ENCODE data around the gene KNTC1. TPM values are rescaled to one million over a fixed set of nuclear protein-coding genes. Genes with fewer than 3 reads are reported as not detected.

The KNTC1 gene
- total RNA-seq, 1 experiment from 2014 or later = 71.3 TPM

DNA sequence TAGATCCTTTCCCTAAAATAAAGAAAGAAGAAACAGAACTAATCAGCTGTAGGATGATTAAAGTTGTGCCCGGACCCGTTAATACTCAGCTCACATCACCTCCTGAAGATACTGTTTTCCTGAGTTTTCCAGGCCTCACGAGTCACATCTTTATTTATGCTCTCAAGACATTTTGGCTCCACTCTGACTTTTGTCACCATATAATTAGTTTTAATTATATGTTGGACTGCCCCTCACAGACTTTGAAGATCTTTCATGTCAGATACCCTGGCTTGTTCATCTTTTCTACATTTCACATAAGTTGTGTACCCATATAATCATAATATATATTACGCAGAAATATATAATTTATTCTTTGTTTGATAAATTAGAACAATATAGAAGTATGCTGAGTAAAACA is 88.7 kb downstream of the KNTC1 start:
- no peak overlapping the region for H4K91ac ChIP-seq (ENCODE audit: insufficient read length, low read depth, low read length)
- no peak overlapping the region for H2BK120ac ChIP-seq (ENCODE audit: low read depth, low read length, poor library complexity, severe bottlenecking)
- no peaks in the 10 kb centered on the region for H3K79me1 ChIP-seq (ENCODE audit: insufficient read depth, low read depth, low read length, poor library complexity, severe bottlenecking)
- no peak overlapping the region for H2AFZ ChIP-seq (ENCODE audit: low read length)
- H3K27ac ChIP-seq (ENCODE audit: insufficient read length, low read depth, low read length) = no peak overlapping the region
- no peaks in the 10 kb centered on the region for H4K20me1 ChIP-seq (ENCODE audit: control insufficient read depth, insufficient read depth, insufficient read length)
- DNase-seq = no peak
- no peaks in the 10 kb centered on the region for H3K9me3 Mint-ChIP-seq
- no peak overlapping the region for H4K8ac ChIP-seq (replicated peaks; ENCODE audit: insufficient read length, low read depth, low read length)
- H3K14ac ChIP-seq (ENCODE audit: insufficient read depth, low read length) = no peak overlapping the region
- no peak overlapping the region for H3K23ac ChIP-seq (ENCODE audit: insufficient read length, low read depth, low read length)
- TF ChIP-seq, protein P1, sequence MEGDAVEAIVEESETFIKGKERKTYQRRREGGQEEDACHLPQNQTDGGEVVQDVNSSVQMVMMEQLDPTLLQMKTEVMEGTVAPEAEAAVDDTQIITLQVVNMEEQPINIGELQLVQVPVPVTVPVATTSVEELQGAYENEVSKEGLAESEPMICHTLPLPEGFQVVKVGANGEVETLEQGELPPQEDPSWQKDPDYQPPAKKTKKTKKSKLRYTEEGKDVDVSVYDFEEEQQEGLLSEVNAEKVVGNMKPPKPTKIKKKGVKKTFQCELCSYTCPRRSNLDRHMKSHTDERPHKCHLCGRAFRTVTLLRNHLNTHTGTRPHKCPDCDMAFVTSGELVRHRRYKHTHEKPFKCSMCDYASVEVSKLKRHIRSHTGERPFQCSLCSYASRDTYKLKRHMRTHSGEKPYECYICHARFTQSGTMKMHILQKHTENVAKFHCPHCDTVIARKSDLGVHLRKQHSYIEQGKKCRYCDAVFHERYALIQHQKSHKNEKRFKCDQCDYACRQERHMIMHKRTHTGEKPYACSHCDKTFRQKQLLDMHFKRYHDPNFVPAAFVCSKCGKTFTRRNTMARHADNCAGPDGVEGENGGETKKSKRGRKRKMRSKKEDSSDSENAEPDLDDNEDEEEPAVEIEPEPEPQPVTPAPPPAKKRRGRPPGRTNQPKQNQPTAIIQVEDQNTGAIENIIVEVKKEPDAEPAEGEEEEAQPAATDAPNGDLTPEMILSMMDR (conservative IDR thresholded peaks at IDR 0.05) = no peak
- no peak overlapping the region for H3K56ac ChIP-seq (ENCODE audit: insufficient read length, low read depth, low read length)
- H2BK20ac ChIP-seq (ENCODE audit: low read depth, low read length, poor library complexity, severe bottlenecking) = no peak overlapping the region
- H2BK15ac ChIP-seq (ENCODE audit: low read depth, low read length) = no peak overlapping the region
- H3K4me1 Mint-ChIP-seq = no peaks in the 10 kb centered on the region
- WGBS (ENCODE audit: extremely low coverage, insufficient read length, low lambda C conversion rate) = no CpG with 5 or more reads among the region's 4 CpGs
- H2BK5ac ChIP-seq (ENCODE audit: insufficient read length, low read length) = no peak overlapping the region
- no peak overlapping the region for H3K27ac Mint-ChIP-seq
- H3K4me2 ChIP-seq (ENCODE audit: insufficient read depth, insufficient read length, low read length) = no peak overlapping the region
- H3K18ac ChIP-seq (ENCODE audit: insufficient read length, low read depth, low read length) = no peak overlapping the region
- no peaks in the 10 kb centered on the region for H3K4me1 ChIP-seq (ENCODE audit: insufficient read depth, low read length)
- H3K27me3 Mint-ChIP-seq (ENCODE audit: low read depth) = no peaks in the 10 kb centered on the region
- no peak overlapping the region for H3T11ph ChIP-seq (ENCODE audit: low read length)
- no peaks in the 10 kb centered on the region for H3K23me2 ChIP-seq (ENCODE audit: insufficient read length, low read depth, low read length, poor library complexity, severe bottlenecking)
- no peaks in the 10 kb centered on the region for H3K79me2 ChIP-seq (ENCODE audit: insufficient read depth, low read length)
- H2BK12ac ChIP-seq (ENCODE audit: insufficient read length, low read depth, low read length) = no peak overlapping the region
- H4K5ac ChIP-seq (ENCODE audit: insufficient read length, low read depth, low read length) = no peak overlapping the region
- H3K9ac ChIP-seq (ENCODE audit: extremely low read depth, insufficient read length, low read length) = no peak overlapping the region
- H3K36me3 Mint-ChIP-seq (ENCODE audit: insufficient read depth in 1 of 3, low read depth in 3 of 3) = peaks cover 36 to 88% (median 76%) of the 10 kb centered on the region in 3 experiments; a peak in 6 of 7 replicates
- H3K4ac ChIP-seq (ENCODE audit: low read depth, low read length) = no peak overlapping the region
- H3K4me3 Mint-ChIP-seq = no peak overlapping the region
- no peak overlapping the region for H2AK5ac ChIP-seq (ENCODE audit: insufficient read length, low read length)
- no peaks in the 10 kb centered on the region for H3K9me3 ChIP-seq (ENCODE audit: control insufficient read depth, low read depth, low read length)
- no peaks in the 10 kb centered on the region for H3K27me3 ChIP-seq (ENCODE audit: insufficient read depth, low read length)

Measured in H9 (cell line).